HG02884 (cell line): ENCODE results near the gene SLC45A3.
"Not testable (repeated sequence)": the region's sequence is repeated elsewhere in the genome, so short reads cannot be mapped to it uniquely, and the experiment has no call there.

ENCODE experiments used
- ATAC-seq: cut with Tn5 transposase; IDR thresholded peaks from one replicate; pipeline ENCODE4 v1.9.1; 2021; ENCODE audit warnings: mild to moderate bottlenecking, moderate library complexity; ENCODE audit not compliant: unreplicated experiment

The SLC45A3 gene

GRCh38 chr1:205637854-205638468 is 42.3 kb downstream of the SLC45A3 start:
- no peak for ATAC-seq

GRCh38 chr1:205636732-205637131 is 43.6 kb downstream of the SLC45A3 start:
- ATAC-seq: no peak

DNA sequence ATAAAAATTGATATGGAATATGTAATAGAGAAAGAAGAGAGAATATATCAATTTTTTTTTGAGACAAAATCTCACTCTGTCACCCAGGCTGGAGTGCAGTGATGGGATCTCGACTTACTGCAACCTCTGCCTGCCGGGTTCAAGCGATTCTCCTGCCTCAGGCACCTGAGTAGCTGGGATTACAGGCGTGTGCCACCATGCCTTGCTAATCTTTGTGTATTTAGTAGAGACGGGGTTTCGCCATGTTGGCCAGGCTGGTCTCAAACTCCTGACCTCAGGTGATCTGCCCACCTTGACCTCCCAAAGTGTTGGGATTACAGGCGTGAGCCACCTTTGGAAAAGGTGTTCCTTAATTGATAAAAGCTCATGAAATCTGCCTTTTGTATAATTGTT is 44.2 kb downstream of the SLC45A3 start:
- ATAC-seq: not testable (repeated sequence)

- no peak for ATAC-seq
These were observed 46.8 kb downstream of the SLC45A3 start for GRCh38 chr1:205633421-205633976.

DNA sequence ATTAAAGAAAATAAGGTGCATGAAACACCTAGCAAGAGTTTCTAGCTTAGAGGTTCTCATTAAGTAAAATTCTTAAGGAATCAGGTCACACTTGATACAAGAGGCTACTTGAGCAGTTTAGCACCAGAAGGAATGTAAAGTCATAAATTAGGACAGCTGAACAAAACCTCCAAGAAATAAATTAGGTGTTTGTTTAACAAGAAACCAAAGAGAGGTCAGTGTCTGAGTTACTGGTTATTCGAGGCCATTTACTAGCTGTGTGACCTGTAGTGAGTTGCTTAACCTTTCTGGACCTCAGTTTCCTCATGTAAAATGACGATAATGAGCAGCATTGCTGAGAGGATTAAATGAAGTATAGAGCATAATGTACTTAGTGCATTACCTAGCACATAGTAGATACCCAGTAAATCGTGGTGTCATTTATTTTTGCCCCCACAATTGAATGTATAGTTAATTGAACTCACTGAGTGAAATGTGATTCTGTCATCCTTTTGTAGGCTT is 47.6 kb downstream of the SLC45A3 start:
- ATAC-seq: no peak

DNA sequence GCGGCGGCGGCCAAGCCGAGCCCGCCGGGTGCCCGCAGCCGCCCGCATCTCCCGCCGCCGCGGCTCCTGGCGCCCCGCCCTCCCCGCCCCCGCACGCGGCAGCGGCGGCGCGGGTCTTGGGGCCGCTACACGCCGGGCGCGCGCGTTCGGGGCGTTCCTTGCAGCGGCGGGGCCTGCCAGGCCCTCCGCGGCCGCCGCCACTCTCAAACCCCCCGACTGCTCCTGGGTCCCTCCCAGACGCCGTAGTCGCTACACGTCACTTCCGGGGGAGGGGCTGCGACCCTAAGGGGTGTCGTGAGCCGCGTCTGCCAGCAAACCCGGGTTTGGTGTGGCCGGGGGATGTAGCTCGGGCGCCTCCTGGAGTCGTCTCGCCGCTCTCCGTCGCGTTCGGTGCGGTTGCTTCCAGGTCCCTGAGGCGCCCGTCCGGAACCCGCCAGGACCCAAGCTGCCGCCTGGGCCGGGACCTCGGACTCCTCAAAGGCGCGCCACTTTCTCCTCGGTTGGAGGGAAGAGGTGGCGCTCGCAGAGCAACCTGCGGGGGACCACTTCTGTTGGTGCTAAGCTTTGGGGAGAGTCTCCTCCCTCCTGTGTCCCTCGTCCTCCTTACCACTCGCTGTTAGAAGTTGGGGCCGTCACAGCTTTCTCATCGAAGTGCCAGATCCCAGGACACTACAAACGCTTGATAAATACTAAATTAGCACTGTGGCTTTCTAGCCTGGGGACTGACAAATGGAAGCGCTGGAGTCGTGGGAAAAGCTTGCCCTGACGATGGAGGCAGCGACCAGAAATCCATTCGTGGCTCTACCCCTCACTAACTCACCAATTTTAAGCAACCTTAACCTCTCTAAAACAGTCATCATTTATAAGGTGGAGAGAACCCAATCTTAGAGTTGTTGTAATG is 48.3 kb downstream of the SLC45A3 start, which contains the start of gene ELK4:
ELK4 (minus strand) TSS at position 244 of the 901 bp plus-strand sequence. CDS start 8,129 bp downstream, outside the sequence.
- ATAC-seq: peak; percentile 78

DNA sequence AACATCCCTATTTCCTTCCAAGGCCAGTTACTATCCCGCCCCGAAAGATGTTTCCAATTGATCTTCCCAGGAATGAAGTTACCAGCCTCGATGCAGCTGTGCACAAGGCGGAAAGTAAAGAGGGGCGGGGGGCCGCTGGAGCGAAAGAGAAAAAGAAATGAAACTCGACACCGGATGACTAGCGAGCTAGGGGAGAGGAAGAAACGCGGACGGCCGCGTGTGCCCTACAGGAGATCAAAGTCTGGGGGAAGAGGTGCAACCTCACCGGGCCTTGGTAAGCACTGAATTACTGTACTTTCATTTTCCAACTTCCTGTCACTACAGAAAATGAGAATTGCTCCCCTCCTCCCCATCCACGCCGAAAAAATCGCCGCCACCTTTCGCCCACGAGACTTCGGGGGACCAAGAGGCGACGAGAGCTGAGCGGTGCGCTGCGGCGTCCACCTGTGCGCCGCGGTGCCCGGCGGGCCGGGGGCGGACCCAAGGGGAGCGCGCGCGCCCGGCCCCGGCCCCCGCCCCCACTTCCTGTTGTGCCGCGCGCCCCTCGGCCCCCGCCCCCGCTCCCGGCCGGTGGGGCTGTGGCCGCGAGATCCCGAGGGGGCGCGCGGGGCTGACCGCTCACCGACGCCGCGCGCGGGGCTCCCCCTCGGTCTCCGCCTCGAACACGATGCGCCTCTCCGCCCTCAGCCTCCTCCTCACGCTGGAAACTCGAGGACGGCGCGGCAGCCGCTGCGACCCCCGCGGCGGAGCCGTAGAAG is 49.1 kb downstream of the SLC45A3 start:
- ATAC-seq: peak; percentile 48

GRCh38 chr1:205630651-205631009 is 49.7 kb downstream of the SLC45A3 start:
- no peak for ATAC-seq

DNA sequence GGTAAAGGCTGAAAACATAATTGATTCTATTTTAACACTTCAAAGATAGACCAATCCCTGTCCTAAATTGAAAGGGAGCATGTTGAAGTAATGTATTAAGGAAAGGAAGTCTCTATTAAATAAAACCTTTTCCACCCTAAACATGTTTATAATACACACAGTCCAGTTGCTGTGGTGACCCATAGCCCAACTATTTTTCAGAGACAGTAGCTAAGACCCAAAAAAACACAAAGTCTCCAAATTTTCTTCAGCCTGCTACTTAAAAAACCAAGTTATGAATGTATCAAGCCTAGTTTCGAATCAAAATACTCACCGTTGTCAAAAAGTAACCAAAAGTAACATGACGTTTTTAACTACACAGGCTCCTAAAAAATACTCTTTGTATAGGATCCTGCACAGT is 50.1 kb downstream of the SLC45A3 start:
- ATAC-seq: no peak

DNA sequence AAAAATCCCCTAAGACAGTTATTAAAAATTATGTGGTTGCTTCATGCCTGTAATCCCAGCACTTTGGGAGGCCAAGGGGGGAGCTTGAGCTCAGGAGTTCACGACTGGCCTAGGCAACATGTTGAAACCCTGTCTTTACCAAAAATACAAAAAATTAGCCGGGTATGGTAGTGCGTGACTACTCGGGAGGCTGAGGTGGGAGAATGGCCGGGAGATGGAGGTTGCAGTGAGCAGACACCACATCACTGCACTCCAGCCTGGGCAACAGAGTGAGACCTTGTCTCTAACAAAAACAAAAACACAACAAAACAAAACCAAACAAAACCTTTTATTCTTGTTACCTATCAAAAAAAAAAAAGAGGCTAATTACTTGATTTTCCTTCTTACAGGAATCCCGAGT is 50.6 kb downstream of the SLC45A3 start:
- no peak for ATAC-seq

- no peak for ATAC-seq
These were observed 52.4 kb downstream of the SLC45A3 start for GRCh38 chr1:205627956-205628355.

- no peak for ATAC-seq
These were observed 54.1 kb downstream of the SLC45A3 start for GRCh38 chr1:205626216-205626615.

GRCh38 chr1:205623646-205624045 is 56.7 kb downstream of the SLC45A3 start:
- no peak for ATAC-seq

- no peak for ATAC-seq
These were observed 60.0 kb downstream of the SLC45A3 start for GRCh38 chr1:205620269-205620668.

- ATAC-seq: no peak
These were observed 60.9 kb downstream of the SLC45A3 start for GRCh38 chr1:205619376-205619775.

- ATAC-seq: peak; percentile 52
These were observed 63.6 kb downstream of the SLC45A3 start for GRCh38 chr1:205616563-205617293.

DNA sequence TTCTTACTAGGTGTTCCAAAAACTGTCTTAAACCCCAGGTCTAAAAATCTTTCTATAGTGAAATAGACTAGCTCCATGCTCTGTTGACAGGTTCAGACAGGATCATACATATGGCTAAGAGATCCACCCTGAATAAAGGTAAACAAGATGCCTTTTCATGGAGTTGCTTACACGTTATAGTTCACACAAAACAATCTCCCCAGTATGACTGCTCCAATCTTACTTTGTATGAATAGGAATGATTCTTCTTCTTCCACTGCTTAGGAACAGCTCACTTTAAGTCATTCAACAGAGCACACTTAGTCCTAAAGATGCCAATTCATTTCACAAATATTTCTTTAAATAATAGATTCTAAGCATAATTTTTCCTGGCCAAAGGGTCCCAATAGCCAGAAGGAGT is 64.5 kb downstream of the SLC45A3 start:
- ATAC-seq: no peak

DNA sequence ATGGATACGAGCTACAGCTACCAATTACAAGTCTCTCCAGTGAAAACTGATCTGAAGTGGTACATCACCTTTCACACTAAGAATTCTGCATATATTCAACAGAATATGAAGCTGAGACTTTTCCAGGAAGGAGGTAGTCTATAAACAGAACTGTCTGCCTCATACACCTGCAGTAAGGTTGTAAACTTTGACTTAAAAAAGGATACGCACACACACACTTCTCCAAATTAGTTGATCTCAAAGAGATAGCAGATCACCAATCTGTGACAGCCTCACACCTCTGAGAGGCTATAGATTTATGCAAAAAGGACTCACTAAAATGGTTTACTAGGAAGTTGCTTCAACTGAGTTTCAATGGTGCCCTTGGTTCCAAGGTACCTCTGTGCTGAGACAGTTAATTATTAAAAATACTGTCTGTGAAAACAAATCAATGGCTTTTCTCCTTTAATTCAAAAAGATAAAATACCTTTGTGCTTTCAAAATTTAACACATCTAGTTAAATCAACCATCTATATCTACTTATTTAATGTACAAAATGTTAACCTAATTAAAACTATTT is 66.4 kb downstream of the SLC45A3 start:
- no peak for ATAC-seq

- ATAC-seq: no peak
These were observed 67.8 kb downstream of the SLC45A3 start for GRCh38 chr1:205612556-205612955.

DNA sequence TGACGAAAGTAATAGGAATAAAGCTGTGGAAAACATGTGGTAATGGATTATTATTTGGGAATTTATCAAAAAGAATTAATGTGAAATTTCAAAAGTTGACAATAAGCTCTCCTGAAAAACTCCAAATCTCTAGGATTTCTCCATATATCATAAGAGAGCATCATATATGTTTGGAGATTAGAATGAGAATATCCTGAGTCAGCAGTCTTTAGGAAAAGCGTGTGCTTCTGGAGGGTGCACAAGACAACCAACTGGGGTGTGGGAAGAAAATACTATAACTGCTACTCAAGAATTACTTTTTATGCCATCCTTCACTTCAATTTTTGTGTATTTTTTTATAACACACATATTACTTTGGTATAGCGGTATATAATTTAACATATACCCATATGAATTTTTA is 68.2 kb downstream of the SLC45A3 start:
- no peak for ATAC-seq
